IPS-18c (cell line): ENCODE measurements around the gene ATG9B.

Experiments used
- H3K4me3 ChIP-seq: 2 replicates; pipeline ENCODE4 v1.7.0; 2013; ENCODE audit warnings: low read depth, mild to moderate bottlenecking, low read length, moderate library complexity; ENCODE audit not compliant: insufficient read depth
- H3K9me3 ChIP-seq: one replicate; pipeline ENCODE4 v1.6.1; 2013; ENCODE audit warnings: mild to moderate bottlenecking, low read length, moderate library complexity; ENCODE audit not compliant: control insufficient read depth, insufficient read depth

ATG9B gene

DNA sequence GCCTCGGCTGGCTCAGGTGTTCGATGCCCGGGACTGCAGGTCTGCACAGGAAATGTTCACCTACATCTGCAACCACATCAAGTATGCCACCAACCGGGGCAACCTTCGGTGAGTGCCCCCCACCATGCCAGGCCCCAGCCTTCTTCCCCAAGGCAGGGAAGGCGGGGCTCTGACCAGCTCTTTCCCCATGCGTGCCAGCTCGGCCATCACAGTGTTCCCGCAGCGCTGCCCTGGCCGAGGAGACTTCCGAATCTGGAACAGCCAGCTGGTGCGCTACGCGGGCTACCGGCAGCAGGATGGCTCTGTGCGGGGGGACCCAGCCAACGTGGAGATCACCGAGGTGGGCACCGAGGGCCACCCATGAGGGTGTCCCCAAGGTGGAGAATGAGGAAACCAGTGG, 26.0 kb downstream of the ATG9B start:
- Histone ChIP-seq H3K9me3 (no peaks in the 10 kb centered on the region), H3K4me3 (no peak overlapping the region)

DNA sequence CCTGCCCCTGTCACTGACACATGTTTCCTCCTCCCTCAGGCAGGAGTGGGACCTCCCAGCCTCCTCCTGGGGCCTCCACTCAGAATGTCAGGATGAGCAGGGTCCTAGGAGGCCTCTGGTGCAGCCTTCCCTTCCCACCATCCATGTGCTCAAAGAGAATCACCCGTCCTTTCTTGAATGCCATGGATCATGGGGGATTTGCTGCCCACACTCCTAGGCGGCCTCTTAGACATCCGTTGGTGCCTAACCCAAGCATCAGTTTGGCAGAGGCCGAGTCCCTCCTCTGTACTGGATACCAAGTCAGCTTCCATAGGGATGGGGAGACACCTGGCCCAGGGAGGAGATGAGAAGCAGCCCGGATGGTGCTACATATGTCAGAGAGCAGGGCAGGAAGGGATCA, 26.5 kb downstream of the ATG9B start:
- Histone ChIP-seq H3K9me3 (no peaks in the 10 kb centered on the region), H3K4me3 (no peak overlapping the region)

- no peaks in the 10 kb centered on the region for H3K9me3 ChIP-seq
- no peak overlapping the region for H3K4me3 ChIP-seq
Measured at GRCh38 chr7:150997075-150997511, 27.2 kb downstream of the ATG9B start.

GRCh38 chr7:150996376-150997074, 27.8 kb downstream of the ATG9B start:
- H3K4me3 ChIP-seq = no peak overlapping the region
- H3K9me3 ChIP-seq = no peaks in the 10 kb centered on the region

GRCh38 chr7:150994838-150995510, 29.3 kb downstream of the ATG9B start:
- Histone ChIP-seq H3K9me3 (peaks cover 3% of the 10 kb centered on the region), H3K4me3 (no peak overlapping the region)

- Histone ChIP-seq H3K9me3 (peaks cover 5% of the 10 kb centered on the region), H3K4me3 (no peak overlapping the region)
Measured at GRCh38 chr7:150994141-150994837, 30.0 kb downstream of the ATG9B start.

- H3K4me3 ChIP-seq = no peak overlapping the region
- H3K9me3 ChIP-seq = peaks cover 5% of the 10 kb centered on the region
Measured at GRCh38 chr7:150993511-150993910, 30.8 kb downstream of the ATG9B start.

GRCh38 chr7:150992833-150993302, 31.4 kb downstream of the ATG9B start:
- Histone ChIP-seq H3K9me3 (peaks cover 5% of the 10 kb centered on the region), H3K4me3 (no peak overlapping the region)

GRCh38 chr7:150992051-150992640, 32.1 kb downstream of the ATG9B start:
- Histone ChIP-seq H3K9me3 (peaks cover 5% of the 10 kb centered on the region), H3K4me3 (no peak overlapping the region)

DNA sequence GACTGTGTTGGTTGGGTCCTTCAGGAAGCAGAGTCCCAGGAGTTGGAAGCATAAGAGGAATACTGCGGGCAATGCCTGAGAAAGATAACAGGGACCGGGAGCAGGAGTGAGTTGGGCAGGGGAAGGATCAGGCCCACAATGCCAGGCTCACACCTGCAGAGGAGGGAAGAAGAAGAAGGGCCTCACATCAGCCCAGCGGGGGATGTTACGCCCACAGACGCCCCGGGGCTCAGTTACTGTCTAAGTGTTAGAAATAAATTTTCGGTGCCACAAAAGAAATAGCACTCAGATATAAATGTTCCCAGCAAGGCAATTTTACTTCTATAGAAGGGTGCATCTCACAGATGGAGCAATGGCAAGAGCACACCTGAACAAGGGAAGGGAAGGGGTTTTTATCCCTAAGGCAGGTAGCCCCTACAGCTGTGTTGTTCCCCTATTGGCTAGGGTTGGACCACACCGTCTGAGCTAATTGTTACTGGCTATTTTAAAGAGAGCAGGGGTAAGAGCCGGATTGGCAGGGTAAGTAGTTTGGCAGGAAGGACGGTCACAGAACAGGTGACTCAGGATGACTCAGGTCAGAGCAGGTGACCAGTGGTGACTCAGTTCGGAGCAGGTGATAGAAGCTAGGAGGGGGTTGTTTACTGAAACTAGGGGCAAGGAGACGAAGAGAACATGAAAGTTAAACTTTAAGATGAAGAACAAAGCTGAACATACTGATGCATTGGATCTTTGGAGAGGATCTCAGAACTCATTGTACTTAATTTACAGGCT, 33.7 kb downstream of the ATG9B start, which contains the start of gene NOS3:
Gene NOS3, plus strand, starts transcription at position 602 of the 771 bp plus-strand sequence. CDS start 2,787 bp downstream, outside the sequence.
- Histone ChIP-seq H3K9me3 (peaks cover 5% of the 10 kb centered on the region), H3K4me3 (no peak within 1 kb of the TSS)

DNA sequence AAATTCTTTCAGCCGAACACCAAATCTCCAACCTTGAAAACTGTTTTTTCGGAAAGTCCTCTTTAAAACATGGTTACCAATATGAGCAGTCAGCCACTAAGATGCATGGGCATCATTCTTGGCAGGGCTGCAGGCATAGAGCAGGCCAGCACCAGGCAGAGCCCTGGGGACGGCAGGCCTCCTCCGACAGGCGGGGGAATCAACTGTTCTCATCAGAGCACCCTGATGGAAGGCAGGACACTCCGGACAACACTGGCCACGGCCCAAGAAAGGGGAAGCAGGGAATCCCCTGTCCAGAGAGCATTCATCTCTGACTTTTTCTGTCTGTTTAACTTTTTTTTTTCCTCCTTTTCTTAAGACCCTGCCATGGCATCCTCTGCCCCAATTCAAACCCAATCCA, 34.8 kb downstream of the ATG9B start:
- H3K4me3 ChIP-seq = no peak overlapping the region
- peaks cover 5% of the 10 kb centered on the region for H3K9me3 ChIP-seq

DNA sequence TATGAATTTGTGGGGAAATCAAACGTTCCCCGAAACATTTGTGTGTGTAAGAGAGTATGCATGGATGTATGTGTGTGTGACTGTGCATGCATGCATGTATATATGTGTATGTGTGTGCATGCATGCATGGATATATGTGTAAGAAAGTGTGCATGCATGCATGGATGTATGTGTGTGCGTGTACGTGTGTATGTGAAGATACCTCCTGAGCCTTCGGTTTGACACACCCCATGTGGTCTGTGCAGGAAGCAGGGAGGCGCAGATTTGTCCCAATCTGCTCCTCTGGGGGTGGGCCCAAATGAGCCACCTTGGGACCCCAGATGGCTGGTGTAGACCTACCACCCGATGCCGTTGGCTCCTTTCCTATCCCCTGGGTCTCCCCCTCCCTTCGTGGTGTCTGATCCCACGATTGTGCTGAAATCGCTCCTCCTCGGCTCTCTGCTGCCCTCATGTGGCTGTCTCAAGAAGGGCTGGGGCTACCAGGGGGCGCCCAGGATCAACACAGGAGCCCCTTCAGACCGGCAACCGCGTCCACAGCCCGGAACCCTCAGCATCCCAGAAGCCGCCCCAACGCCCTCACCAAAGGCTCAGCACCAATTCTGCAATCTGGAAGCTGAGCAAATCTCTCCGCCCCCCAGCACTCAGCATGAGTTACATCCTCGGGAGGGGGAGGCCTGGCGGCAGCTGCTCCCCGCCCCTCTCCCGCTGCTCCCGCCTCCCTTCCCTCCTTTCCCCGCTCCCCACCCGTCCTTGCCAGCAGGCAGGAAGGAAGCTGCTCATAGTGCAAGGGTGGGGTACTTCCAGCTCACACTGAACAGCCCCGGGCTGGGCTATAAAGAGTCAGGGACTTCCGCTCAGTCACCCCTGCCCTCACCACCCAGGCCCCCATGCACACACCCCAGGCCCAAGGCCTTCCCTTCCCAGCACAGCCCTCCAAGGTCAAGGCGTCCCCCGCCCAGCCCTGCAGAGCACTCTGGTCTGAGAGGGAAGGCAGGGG, 35.8 kb downstream of the ATG9B start:
- Histone ChIP-seq H3K4me3 (peak overlapping the region; percentile 56), H3K9me3 (peaks cover 5% of the 10 kb centered on the region)

DNA sequence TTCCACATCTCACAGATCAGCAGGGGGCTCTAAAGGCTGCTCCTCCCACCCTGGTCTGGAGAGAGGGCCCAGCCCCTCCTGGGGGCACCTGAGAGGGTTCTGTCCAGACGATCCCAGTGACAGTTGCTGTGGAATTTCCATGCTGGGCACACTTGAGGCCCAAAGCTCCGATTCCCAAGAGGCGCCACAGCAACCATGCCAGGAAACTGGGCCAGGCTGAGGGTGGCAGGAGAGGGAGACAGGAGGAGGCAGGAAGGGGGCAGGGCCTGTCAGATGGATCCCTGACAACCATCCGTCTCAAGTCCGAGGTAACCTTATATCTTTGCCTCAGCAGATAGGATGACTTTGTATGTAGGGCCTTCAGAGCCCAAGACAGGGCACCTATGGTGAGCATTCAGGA, 37.7 kb downstream of the ATG9B start:
- Histone ChIP-seq H3K9me3 (peaks cover 5% of the 10 kb centered on the region), H3K4me3 (no peak overlapping the region)

- H3K4me3 ChIP-seq = no peak overlapping the region
- H3K9me3 ChIP-seq = peaks cover 5% of the 10 kb centered on the region
Measured at GRCh38 chr7:150986099-150986512, 38.2 kb downstream of the ATG9B start.

- Histone ChIP-seq H3K9me3 (peaks cover 2% of the 10 kb centered on the region), H3K4me3 (no peak overlapping the region)
Measured at GRCh38 chr7:150983893-150984368, 40.4 kb downstream of the ATG9B start.

DNA sequence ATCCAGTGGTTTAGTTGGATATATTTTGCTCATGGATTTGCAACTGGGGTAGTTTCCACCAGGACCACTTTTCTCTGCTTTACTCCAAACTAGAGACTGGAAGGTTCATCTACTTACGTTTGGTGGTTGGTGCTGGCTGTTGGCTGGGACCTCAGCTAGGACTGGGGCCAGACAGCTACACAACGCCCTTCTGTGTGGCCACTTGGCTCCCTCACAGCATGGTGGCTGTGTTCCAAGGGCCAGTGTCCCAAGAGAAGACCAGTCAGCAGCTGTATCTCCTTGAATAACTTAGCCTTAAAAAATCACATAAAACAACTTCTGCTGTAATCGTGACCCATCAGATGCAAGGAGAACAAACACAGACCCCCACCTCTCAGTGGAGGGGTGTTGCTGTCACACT, 41.9 kb downstream of the ATG9B start:
- H3K4me3 ChIP-seq = no peak overlapping the region
- peaks cover 2% of the 10 kb centered on the region for H3K9me3 ChIP-seq
